ENCODE data around the gene CABP2. TPM values are rescaled to one million over a fixed set of nuclear protein-coding genes. Genes with fewer than 3 reads are reported as not detected.

Gene CABP2
- polyA plus RNA-seq, 1 of the 3 experiments (the other 2 are of a cell fraction), result not detected

GRCh38 chr11:67492801-67493547 is 30.3 kb downstream of the CABP2 start:
- Histone ChIP-seq H3K4me2 (no peak overlapping the region), H3K4me3 (ENCODE audit: low read depth in 2 of 2, low read length in 1 of 2) (no peak overlapping the region), H2AFZ (ENCODE audit: low read depth) (no peak overlapping the region), H3K4me1 (ENCODE audit: control insufficient read depth in 1 of 2, insufficient read depth in 2 of 2, low read depth in 1 of 2, low read length in 1 of 2) (no peaks in the 10 kb centered on the region), H3K36me3 (replicated peaks in 1 of 2; ENCODE audit: control insufficient read depth in 1 of 2, insufficient read depth in 2 of 2, low read length in 1 of 2) (peaks cover 0 to 44% of the 10 kb centered on the region in 2 experiments), H3F3A (replicated peaks; ENCODE audit: insufficient read depth) (peaks cover 6% of the 10 kb centered on the region), H3K27me3 (ENCODE audit: insufficient read depth) (no peaks in the 10 kb centered on the region), H3K27ac (ENCODE audit: low read depth in 2 of 2, low read length in 1 of 2) (no peak overlapping the region), H3K79me2 (ENCODE audit: insufficient read depth) (no peaks in the 10 kb centered on the region), H4K20me1 (ENCODE audit: insufficient read depth) (no peaks in the 10 kb centered on the region), H3K9me2 (no peaks in the 10 kb centered on the region), H3K9ac (no peak overlapping the region), H3K9me3 (no peaks in the 10 kb centered on the region)
- 96% methylated on average over 30 of the region's 46 CpGs for WGBS (ENCODE audit: low lambda C conversion rate)
- ChIA-PET CTCF (interaction anchor here (1.0 to 1.2 kb wide), 2 partner anchors 15 to 101 kb away, joined by 3 read pairs; partner anchors contain the start of genes CDK2AP2 and RAD9A), POLR2A (no interaction called here)
- TF ChIP-seq MXI1 (IDR thresholded peaks at IDR 0.05; ENCODE audit: low read depth, low read length) (no peak), USF2 (IDR thresholded peaks at IDR 0.05; ENCODE audit: borderline replicate concordance, low read depth, low read length) (no peak), NRF1 (IDR thresholded peaks at IDR 0.05; ENCODE audit: low read depth, low read length) (no peak), ELF1 (IDR thresholded peaks at IDR 0.05) (no peak), PBX3 (IDR thresholded peaks at IDR 0.05) (peak; percentile 6; the same call in 1 of the 2 replicates)
- peak; percentile 47 for DNase-seq

DNA sequence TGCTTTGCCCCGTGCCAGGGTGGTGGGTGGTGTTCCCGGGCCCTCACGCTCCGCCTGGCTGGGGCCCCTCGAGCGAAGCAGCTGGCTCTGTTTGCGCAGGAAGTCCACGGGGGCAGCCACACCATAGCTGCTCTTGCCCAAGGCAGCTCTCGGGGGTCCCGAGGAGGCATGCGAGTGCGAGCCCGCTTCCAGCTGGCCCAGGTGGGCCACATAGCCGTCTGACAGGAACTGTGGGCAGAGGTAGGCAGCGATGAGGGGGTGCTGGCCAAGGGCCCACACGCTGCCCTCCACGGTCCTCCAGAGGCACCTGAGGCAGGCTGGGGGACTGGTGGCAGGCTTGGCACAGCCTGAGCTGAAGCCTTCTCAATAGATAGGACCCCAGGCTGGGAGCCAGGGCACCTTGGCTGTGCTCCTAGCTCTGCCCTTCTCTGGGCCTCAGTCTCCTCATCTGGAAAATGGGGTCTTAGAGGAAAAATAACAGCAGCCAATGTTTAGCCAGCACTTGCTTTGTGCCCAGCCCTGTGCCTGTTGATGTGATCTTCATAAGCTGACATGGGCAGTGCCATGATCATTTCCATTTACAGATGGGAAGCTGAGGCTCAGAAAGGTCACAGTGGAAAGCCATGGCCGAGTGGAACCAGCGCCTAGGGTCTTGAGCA is 31.0 kb downstream of the CABP2 start:
- H3K36me3 ChIP-seq (replicated peaks in 1 of 2; ENCODE audit: control insufficient read depth in 1 of 2, insufficient read depth in 2 of 2, low read length in 1 of 2), result peaks cover 0 to 49% of the 10 kb centered on the region in 2 experiments
- ChIA-PET POLR2A (no interaction called here), CTCF (interaction anchor here (1.0 to 1.2 kb wide), 2 partner anchors 16 to 100 kb away, joined by 3 read pairs; partner anchors contain the start of genes CDK2AP2 and RAD9A)
- no peak overlapping the region for H3K4me3 ChIP-seq (ENCODE audit: low read depth in 2 of 2, low read length in 1 of 2)
- no peak for TF ChIP-seq EZH2phosphoT487 (IDR thresholded peaks at IDR 0.05; ENCODE audit: borderline replicate concordance, low read depth)
- TF ChIP-seq SMC3 (IDR thresholded peaks at IDR 0.05; ENCODE audit: low read depth, low read length), result no peak
- no peak for TF ChIP-seq GATA2 (CRISPR knock-in tag; IDR thresholded peaks at IDR 0.05)
- TF ChIP-seq PBX3 (IDR thresholded peaks at IDR 0.05), result no peak
- no peak for TF ChIP-seq EP300 (IDR thresholded peaks at IDR 0.05; ENCODE audit: borderline replicate concordance in 1 of 2, low read depth in 1 of 2, low read length in 1 of 2)
- no peak for TF ChIP-seq ZBTB33 (IDR thresholded peaks at IDR 0.05; ENCODE audit: borderline replicate concordance, low read depth)
- TF ChIP-seq POLR2AphosphoS5 (IDR thresholded peaks at IDR 0.05; ENCODE audit: low read depth, low read length), result no peak
- TF ChIP-seq NFIC (IDR thresholded peaks at IDR 0.05; ENCODE audit: borderline replicate concordance), result no peak
- TF ChIP-seq IRF3 (IDR thresholded peaks at IDR 0.05; ENCODE audit: low read depth, low read length), result no peak
- no peak for TF ChIP-seq RAD21 (IDR thresholded peaks at IDR 0.05; ENCODE audit: low read length)
- no peaks in the 10 kb centered on the region for H4K20me1 ChIP-seq (ENCODE audit: insufficient read depth)
- no peaks in the 10 kb centered on the region for H3K9me3 ChIP-seq
- H3K9ac ChIP-seq, result no peak overlapping the region
- H3K4me1 ChIP-seq (ENCODE audit: control insufficient read depth in 1 of 2, insufficient read depth in 2 of 2, low read depth in 1 of 2, low read length in 1 of 2), result no peaks in the 10 kb centered on the region
- H2AFZ ChIP-seq (ENCODE audit: low read depth), result no peak overlapping the region
- H3K27ac ChIP-seq (ENCODE audit: low read depth in 2 of 2, low read length in 1 of 2), result no peak overlapping the region
- no peaks in the 10 kb centered on the region for H3K79me2 ChIP-seq (ENCODE audit: insufficient read depth)
- 100% methylated on average over 2 of the region's 19 CpGs for WGBS (ENCODE audit: low lambda C conversion rate)
- H3F3A ChIP-seq (replicated peaks; ENCODE audit: insufficient read depth), result peaks cover 6% of the 10 kb centered on the region
- H3K4me2 ChIP-seq, result no peak overlapping the region
- no peak for DNase-seq
- H3K9me2 ChIP-seq, result no peaks in the 10 kb centered on the region
- no peaks in the 10 kb centered on the region for H3K27me3 ChIP-seq (ENCODE audit: insufficient read depth)
